Hepatocyte (in vitro differentiated cells): ENCODE measurements around the gene CCDC197. TPM values are rescaled to one million over a fixed set of nuclear protein-coding genes. Genes with fewer than 3 reads are reported as not detected.

Experiments
- DNase-seq: peaks from one replicate; pipeline ENCODE4 v3.0.0-alpha.2; 2016; ENCODE audit warnings: low spot score
- H2AFZ ChIP-seq: fragments of 200-600 bp; sonication (generic); 2 replicates; pipeline ENCODE4 v1.6.0; 2016; ENCODE audit warnings: antibody characterized with exemption, mild to moderate bottlenecking
- H3K27ac ChIP-seq: fragments of 200-600 bp; sonication (generic); 2 replicates; pipeline ENCODE4 v1.5.1; 2016; ENCODE audit warnings: mild to moderate bottlenecking
- H3K27me3 ChIP-seq: fragments of 200-600 bp; sonication (generic); 2 replicates; pipeline ENCODE4 v1.6.1; 2016
- H3K36me3 ChIP-seq: fragments of 200-600 bp; sonication (generic); replicated peaks from 2 replicates; pipeline ENCODE4 v1.5.1; 2016; ENCODE audit warnings: low read depth; ENCODE audit not compliant: insufficient read depth
- H3K4me1 ChIP-seq: fragments of 200-600 bp; sonication (generic); 2 replicates; pipeline ENCODE4 v1.5.1; 2016; ENCODE audit warnings: mild to moderate bottlenecking, moderate library complexity; ENCODE audit not compliant: insufficient read depth
- H3K4me2 ChIP-seq: fragments of 200-600 bp; sonication (generic); 2 replicates; pipeline ENCODE4 v1.6.0; 2016
- H3K4me3 ChIP-seq: fragments of 200-600 bp; sonication (generic); 2 replicates; pipeline ENCODE4 v1.5.1; 2016; ENCODE audit warnings: mild to moderate bottlenecking
- H3K79me2 ChIP-seq: fragments of 200-600 bp; sonication (generic); 2 replicates; pipeline ENCODE4 v1.6.0; 2017; ENCODE audit warnings: mild to moderate bottlenecking
- H3K9me2 ChIP-seq: fragments of 200-600 bp; sonication (generic); replicated peaks from 2 replicates; pipeline ENCODE4 v1.6.0; 2017; ENCODE audit warnings: mild to moderate bottlenecking; ENCODE audit not compliant: insufficient read depth
- H3K9me3 ChIP-seq: fragments of 200-600 bp; sonication (generic); 2 replicates; pipeline ENCODE4 v1.5.1; 2016; ENCODE audit warnings: low read depth, mild to moderate bottlenecking
- H4K20me1 ChIP-seq: fragments of 200-600 bp; sonication (generic); 2 replicates; pipeline ENCODE4 v1.6.0; 2016; ENCODE audit warnings: mild to moderate bottlenecking; ENCODE audit not compliant: insufficient read depth, poor library complexity, severe bottlenecking
- EZH2 ChIP-seq: fragments of 200-600 bp; sonication (generic); IDR thresholded peaks from 2 replicates; pipeline ENCODE4 v1.6.1; 2016; ENCODE audit warnings: antibody characterized with exemption, mild to moderate bottlenecking, borderline replicate concordance
- EZH2phosphoT487 ChIP-seq: fragments of 200-600 bp; sonication (generic); IDR thresholded peaks from one replicate; pipeline ENCODE4 v1.6.1; 2018; ENCODE audit warnings: antibody characterized with exemption, mild to moderate bottlenecking, low read depth, moderate library complexity; ENCODE audit not compliant: unreplicated experiment, severe bottlenecking
- WGBS: methylation state at CpG from one replicate; pipeline ENCODE4 v1.1.6; 2016; ENCODE audit warnings: low lambda C conversion rate; ENCODE audit errors: missing lambda C conversion rate; 5-methylcytosine and 5-hydroxymethylcytosine counted together
- polyA plus RNA-seq: library from polyadenylated mRNA; unstranded; fragments of >200 nt; fragmentation: Nextera tagmentation; extraction: Ambion mirVana; gene quantifications from 2 replicates; pipeline ENCODE4 v1.2.1, GENCODE V29; 2016
- total RNA-seq: library from RNA; depleted of rRNA; stranded (reverse); fragments of >200 nt; gene quantifications from 2 replicates; pipeline ENCODE4 v1.2.3, GENCODE V29; 2014
- TF ChIP-seq, protein P1 (sequence below): fragments of 200-600 bp; sonication (generic); IDR thresholded peaks from 2 replicates; pipeline ENCODE4 v1.5.1; 2016; ENCODE audit warnings: antibody characterized with exemption, mild to moderate bottlenecking; ENCODE audit not compliant: poor library complexity

Gene CCDC197
- total and polyA plus RNA-seq, 2 experiments from 2014 or later = not detected

DNA sequence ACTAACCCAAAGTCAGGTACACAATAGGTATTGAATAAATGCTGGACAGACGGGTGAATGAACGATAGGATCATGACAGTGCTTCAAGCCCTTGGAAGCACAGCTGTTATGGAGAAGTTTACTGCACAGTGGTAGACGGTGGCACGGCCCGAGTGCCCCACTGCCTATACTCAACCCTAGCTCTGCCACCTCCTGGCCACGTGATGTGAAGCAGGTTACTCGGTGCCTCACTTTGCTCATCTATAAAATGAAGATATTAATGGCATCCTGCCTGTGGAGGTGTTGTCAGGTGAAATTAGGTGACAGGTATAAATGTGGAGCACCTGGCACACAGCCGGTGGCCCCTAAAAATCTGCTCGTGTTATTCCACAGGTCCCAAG is 26.5 kb upstream of the CCDC197 start:
- no peak for DNase-seq
- no peak overlapping the region for H2AFZ ChIP-seq
- H3K36me3 ChIP-seq = no peaks in the 10 kb centered on the region
- H3K4me2 ChIP-seq = no peak overlapping the region
- H3K4me3 ChIP-seq = no peak overlapping the region
- H3K9me2 ChIP-seq = no peaks in the 10 kb centered on the region
- no peaks in the 10 kb centered on the region for H3K79me2 ChIP-seq
- TF ChIP-seq EZH2phosphoT487 (no peak), EZH2 (no peak)
- TF ChIP-seq, protein P1, sequence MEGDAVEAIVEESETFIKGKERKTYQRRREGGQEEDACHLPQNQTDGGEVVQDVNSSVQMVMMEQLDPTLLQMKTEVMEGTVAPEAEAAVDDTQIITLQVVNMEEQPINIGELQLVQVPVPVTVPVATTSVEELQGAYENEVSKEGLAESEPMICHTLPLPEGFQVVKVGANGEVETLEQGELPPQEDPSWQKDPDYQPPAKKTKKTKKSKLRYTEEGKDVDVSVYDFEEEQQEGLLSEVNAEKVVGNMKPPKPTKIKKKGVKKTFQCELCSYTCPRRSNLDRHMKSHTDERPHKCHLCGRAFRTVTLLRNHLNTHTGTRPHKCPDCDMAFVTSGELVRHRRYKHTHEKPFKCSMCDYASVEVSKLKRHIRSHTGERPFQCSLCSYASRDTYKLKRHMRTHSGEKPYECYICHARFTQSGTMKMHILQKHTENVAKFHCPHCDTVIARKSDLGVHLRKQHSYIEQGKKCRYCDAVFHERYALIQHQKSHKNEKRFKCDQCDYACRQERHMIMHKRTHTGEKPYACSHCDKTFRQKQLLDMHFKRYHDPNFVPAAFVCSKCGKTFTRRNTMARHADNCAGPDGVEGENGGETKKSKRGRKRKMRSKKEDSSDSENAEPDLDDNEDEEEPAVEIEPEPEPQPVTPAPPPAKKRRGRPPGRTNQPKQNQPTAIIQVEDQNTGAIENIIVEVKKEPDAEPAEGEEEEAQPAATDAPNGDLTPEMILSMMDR = peak; percentile 35
- 52% methylated on average over 9 of the region's 9 CpGs for WGBS
- no peaks in the 10 kb centered on the region for H3K27me3 ChIP-seq
- no peaks in the 10 kb centered on the region for H3K4me1 ChIP-seq
- H3K9me3 ChIP-seq = no peaks in the 10 kb centered on the region
- no peaks in the 10 kb centered on the region for H4K20me1 ChIP-seq
- H3K27ac ChIP-seq = no peak overlapping the region

DNA sequence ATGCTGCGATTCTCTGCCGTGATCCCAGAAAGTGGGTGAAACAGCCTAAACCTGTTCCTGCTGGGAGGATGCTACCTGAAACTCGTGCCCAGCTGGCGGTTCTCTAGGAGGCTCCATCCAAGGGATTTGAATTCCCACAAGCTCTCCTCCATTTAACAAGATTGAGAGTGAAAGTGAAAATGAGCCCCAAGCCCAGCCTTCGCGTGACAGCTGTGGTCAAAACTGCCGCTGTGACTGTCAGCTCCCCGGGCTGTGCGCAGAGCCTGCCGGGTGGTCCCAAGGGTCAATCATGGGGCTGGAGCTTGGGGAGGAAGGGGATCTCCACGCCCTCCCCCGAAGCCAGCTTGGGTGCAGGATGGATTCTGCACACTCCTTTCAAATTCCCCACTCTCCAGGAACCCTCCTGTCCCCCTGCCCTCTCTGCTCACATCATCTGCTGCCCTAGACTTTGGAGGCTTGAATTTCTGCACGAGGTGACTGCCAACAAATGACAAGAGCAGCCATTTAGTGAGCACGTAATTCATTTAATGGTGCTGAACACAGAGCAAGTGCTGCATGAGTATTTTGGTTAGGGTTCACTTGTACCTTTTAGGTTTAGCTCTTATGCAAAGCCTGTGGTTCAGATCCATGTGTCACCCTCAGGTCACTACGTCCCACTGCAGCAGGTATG is 26.0 kb upstream of the CCDC197 start:
- Histone ChIP-seq H3K9me2 (no peaks in the 10 kb centered on the region), H3K79me2 (no peaks in the 10 kb centered on the region), H4K20me1 (no peaks in the 10 kb centered on the region), H3K9me3 (no peaks in the 10 kb centered on the region), H3K36me3 (no peaks in the 10 kb centered on the region), H3K4me3 (no peak overlapping the region), H3K4me1 (no peaks in the 10 kb centered on the region), H3K27me3 (no peaks in the 10 kb centered on the region), H2AFZ (no peak overlapping the region), H3K4me2 (no peak overlapping the region), H3K27ac (no peak overlapping the region)
- TF ChIP-seq, protein P1 = no peak
- TF ChIP-seq EZH2phosphoT487 = no peak
- no peak for TF ChIP-seq EZH2
- WGBS = 82% methylated on average over 15 of the region's 15 CpGs
- DNase-seq = no peak

DNA sequence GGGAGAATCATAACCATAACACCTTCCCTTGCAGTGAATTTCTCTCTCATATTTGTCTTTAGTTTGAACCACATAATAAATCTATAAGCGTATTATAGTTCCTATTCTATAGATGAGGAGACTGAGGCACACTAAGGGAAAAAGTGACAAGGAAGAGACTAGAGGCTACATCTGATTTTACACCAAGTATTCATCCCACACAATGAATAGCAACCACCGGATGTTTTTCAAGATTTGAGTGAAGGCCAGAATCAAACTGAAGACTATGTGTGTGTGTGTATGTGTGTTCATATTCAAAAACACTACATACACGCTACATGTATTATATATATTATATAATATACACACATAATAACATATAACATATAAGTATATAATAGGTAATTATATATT is 25.5 kb upstream of the CCDC197 start:
- H3K79me2 ChIP-seq = no peaks in the 10 kb centered on the region
- TF ChIP-seq, protein P1 = no peak
- TF ChIP-seq EZH2phosphoT487 (no peak), EZH2 (no peak)
- H3K36me3 ChIP-seq = no peaks in the 10 kb centered on the region
- H3K4me3 ChIP-seq = no peak overlapping the region
- H3K27me3 ChIP-seq = no peaks in the 10 kb centered on the region
- no peak overlapping the region for H3K4me2 ChIP-seq
- H3K9me2 ChIP-seq = no peaks in the 10 kb centered on the region
- no peak overlapping the region for H3K27ac ChIP-seq
- WGBS = 91% methylated on average over 3 of the region's 3 CpGs
- no peaks in the 10 kb centered on the region for H3K9me3 ChIP-seq
- no peaks in the 10 kb centered on the region for H3K4me1 ChIP-seq
- no peaks in the 10 kb centered on the region for H4K20me1 ChIP-seq
- H2AFZ ChIP-seq = no peak overlapping the region
- DNase-seq = no peak
